GM12801 (cell line): ENCODE data around the gene MAST4.

Source experiments
- CTCF ChIP-seq: IDR thresholded peaks from one replicate; pipeline ENCODE4 v1.5.1; 2011; ENCODE audit warnings: control low read depth; ENCODE audit not compliant: insufficient read length; ENCODE audit errors: extremely low read depth

MAST4 gene

GRCh38 chr5:66558560-66558959, 37.6 kb upstream of the MAST4 start:
- no peak for TF ChIP-seq CTCF

GRCh38 chr5:66560371-66560770, 35.8 kb upstream of the MAST4 start:
- TF ChIP-seq CTCF: no peak

- TF ChIP-seq CTCF: no peak
Observed at GRCh38 chr5:66561256-66561990, 34.8 kb upstream of the MAST4 start.

GRCh38 chr5:66565878-66566277, 30.3 kb upstream of the MAST4 start:
- no peak for TF ChIP-seq CTCF

- no peak for TF ChIP-seq CTCF
Observed at GRCh38 chr5:66567474-66567873, 28.7 kb upstream of the MAST4 start.

- TF ChIP-seq CTCF: no peak
Observed at GRCh38 chr5:66570201-66570600, 26.0 kb upstream of the MAST4 start.

GRCh38 chr5:66573733-66574132, 22.5 kb upstream of the MAST4 start:
- TF ChIP-seq CTCF: no peak
